Osteocyte (in vitro differentiated cells): ENCODE results near the gene FBXO41. TPM values are rescaled to one million over a fixed set of nuclear protein-coding genes. Genes with fewer than 3 reads are reported as not detected.

Experiments used
- DNase-seq: peaks from one replicate; pipeline ENCODE4 v3.0.0; 2021; ENCODE audit warnings: mixed read lengths; ENCODE audit not compliant: unreplicated experiment; ENCODE audit errors: extremely low spot score
- H3K27ac Mint-ChIP-seq: one replicate; pipeline ENCODE4 v1.8.0; 2021; ENCODE audit warnings: mild to moderate bottlenecking, mixed read lengths; ENCODE audit not compliant: unreplicated experiment
- H3K27me3 Mint-ChIP-seq: one replicate; pipeline ENCODE4 v1.8.0; 2021; ENCODE audit warnings: mixed read lengths; ENCODE audit not compliant: unreplicated experiment
- H3K36me3 Mint-ChIP-seq: one replicate; pipeline ENCODE4 v1.8.0; 2021; ENCODE audit warnings: mixed read lengths; ENCODE audit not compliant: unreplicated experiment
- H3K4me1 Mint-ChIP-seq: one replicate; pipeline ENCODE4 v1.8.0; 2021; ENCODE audit warnings: mixed read lengths; ENCODE audit not compliant: unreplicated experiment
- H3K4me3 Mint-ChIP-seq: one replicate; pipeline ENCODE4 v1.8.0; 2021; ENCODE audit warnings: mild to moderate bottlenecking, moderate library complexity, mixed read lengths; ENCODE audit not compliant: unreplicated experiment
- H3K9me3 Mint-ChIP-seq: one replicate; pipeline ENCODE4 v1.8.0; 2021; ENCODE audit warnings: mixed read lengths; ENCODE audit not compliant: unreplicated experiment
- total RNA-seq: library from RNA; stranded (reverse); gene quantifications from 2 replicates; pipeline ENCODE4 v1.2.1, GENCODE V29; 2021
- TF ChIP-seq, protein P1 (sequence below): fragments of 200-600 bp; sonication (generic); IDR thresholded peaks from 2 replicates; pipeline ENCODE4 v1.5.0; 2021; ENCODE audit warnings: antibody characterized with exemption, mild to moderate bottlenecking, moderate library complexity

Gene FBXO41
- total RNA-seq, 1 donor from 2014 or later: 1.6 TPM

DNA sequence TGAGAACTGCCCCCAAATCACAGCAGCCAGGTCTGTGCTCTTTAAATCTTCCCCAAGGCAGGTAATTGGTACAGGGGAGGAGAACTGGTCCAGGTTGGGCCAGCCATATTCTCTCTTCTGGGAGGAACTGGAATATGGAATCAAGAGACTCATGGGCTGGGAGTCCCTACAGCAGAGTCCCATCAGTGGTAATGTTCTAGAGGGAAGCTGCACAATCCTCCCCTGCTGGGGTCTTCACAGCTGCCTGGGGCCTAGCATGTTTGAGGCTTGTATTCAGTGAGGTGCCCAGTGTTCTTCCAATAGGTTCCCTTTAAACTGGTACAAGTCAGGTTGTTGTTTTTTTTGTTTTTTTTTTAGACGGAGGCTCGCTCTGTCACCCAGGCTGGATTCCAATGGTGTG is 30.2 kb upstream of the FBXO41 start:
- no peak overlapping the region for H3K27ac Mint-ChIP-seq
- TF ChIP-seq, protein P1, sequence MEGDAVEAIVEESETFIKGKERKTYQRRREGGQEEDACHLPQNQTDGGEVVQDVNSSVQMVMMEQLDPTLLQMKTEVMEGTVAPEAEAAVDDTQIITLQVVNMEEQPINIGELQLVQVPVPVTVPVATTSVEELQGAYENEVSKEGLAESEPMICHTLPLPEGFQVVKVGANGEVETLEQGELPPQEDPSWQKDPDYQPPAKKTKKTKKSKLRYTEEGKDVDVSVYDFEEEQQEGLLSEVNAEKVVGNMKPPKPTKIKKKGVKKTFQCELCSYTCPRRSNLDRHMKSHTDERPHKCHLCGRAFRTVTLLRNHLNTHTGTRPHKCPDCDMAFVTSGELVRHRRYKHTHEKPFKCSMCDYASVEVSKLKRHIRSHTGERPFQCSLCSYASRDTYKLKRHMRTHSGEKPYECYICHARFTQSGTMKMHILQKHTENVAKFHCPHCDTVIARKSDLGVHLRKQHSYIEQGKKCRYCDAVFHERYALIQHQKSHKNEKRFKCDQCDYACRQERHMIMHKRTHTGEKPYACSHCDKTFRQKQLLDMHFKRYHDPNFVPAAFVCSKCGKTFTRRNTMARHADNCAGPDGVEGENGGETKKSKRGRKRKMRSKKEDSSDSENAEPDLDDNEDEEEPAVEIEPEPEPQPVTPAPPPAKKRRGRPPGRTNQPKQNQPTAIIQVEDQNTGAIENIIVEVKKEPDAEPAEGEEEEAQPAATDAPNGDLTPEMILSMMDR: no peak
- DNase-seq: no peak
- H3K9me3 Mint-ChIP-seq: no peaks in the 10 kb centered on the region
- peaks cover 55% of the 10 kb centered on the region for H3K27me3 Mint-ChIP-seq
- H3K36me3 Mint-ChIP-seq: no peaks in the 10 kb centered on the region
- H3K4me3 Mint-ChIP-seq: no peak overlapping the region
- H3K4me1 Mint-ChIP-seq: no peaks in the 10 kb centered on the region

DNA sequence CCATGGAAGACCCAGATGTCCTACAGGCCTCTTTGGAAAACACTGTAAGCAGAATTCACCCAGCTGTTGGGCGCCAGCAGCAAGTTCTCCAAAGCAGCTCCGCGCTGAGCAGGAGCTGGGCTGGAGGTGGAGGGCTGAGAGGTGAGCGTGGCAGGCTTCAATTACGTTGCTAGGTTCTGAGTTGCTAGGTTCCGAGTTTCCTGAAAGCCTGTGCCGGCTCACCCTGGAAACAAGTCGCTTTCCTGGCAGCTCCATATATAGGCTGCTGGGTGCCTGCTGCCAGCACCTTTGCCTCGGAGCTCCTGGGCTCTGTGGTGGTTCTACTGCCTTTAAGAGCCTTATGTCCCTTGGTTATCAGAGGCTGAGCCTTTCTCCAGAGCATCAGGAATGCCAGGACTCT is 23.4 kb upstream of the FBXO41 start:
- peaks cover 62% of the 10 kb centered on the region for H3K27me3 Mint-ChIP-seq
- no peak for DNase-seq
- H3K36me3 Mint-ChIP-seq: no peaks in the 10 kb centered on the region
- H3K27ac Mint-ChIP-seq: no peak overlapping the region
- H3K4me3 Mint-ChIP-seq: no peak overlapping the region
- no peaks in the 10 kb centered on the region for H3K4me1 Mint-ChIP-seq
- H3K9me3 Mint-ChIP-seq: no peaks in the 10 kb centered on the region
- TF ChIP-seq, protein P1: no peak

DNA sequence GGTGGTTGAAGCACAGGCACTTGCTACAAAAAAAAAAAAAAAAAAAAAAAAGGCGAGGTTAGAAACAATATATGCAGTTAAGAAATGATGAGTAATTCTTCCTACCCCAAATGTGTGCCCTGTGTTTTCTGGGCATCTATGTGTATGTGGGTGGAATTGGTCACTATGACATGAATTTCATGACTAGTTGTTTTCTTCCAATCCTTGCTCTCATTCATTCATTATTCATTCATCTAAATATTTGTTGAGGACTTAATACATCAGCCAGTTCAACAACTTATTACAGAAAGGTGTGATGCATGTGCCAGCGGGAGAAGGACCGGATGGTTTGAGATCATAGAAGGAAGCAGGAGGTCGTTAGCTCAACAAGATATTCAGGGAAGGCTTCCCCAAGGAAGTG is 17.4 kb upstream of the FBXO41 start:
- H3K27me3 Mint-ChIP-seq: peaks cover 79% of the 10 kb centered on the region
- no peaks in the 10 kb centered on the region for H3K36me3 Mint-ChIP-seq
- no peak overlapping the region for H3K27ac Mint-ChIP-seq
- TF ChIP-seq, protein P1: no peak
- no peaks in the 10 kb centered on the region for H3K4me1 Mint-ChIP-seq
- H3K9me3 Mint-ChIP-seq: no peaks in the 10 kb centered on the region
- no peak overlapping the region for H3K4me3 Mint-ChIP-seq
- no peak for DNase-seq

DNA sequence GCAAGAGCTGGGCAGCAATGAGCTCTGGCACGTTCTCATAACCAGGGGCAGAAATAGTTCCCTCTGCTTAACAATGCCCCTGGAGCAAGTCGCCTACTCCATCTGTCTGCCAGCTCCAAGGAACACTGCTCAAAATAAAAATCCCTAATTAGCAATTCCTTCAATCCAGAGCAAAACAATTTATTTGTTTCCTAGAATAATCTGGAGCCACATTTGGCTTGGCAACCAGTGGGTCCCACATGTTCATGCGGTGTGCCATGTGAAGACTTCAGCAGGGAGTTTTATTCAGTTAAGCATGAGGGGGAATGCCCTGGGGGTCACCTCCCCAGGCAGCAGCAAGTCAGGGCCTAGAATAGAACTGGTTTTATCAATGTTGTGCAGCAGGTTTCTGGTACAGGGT is 16.6 kb upstream of the FBXO41 start:
- Mint-ChIP-seq H3K36me3 (no peaks in the 10 kb centered on the region), H3K27ac (no peak overlapping the region), H3K27me3 (peaks cover 82% of the 10 kb centered on the region), H3K9me3 (no peaks in the 10 kb centered on the region), H3K4me1 (no peaks in the 10 kb centered on the region), H3K4me3 (no peak overlapping the region)
- no peak for DNase-seq
- TF ChIP-seq, protein P1: no peak

DNA sequence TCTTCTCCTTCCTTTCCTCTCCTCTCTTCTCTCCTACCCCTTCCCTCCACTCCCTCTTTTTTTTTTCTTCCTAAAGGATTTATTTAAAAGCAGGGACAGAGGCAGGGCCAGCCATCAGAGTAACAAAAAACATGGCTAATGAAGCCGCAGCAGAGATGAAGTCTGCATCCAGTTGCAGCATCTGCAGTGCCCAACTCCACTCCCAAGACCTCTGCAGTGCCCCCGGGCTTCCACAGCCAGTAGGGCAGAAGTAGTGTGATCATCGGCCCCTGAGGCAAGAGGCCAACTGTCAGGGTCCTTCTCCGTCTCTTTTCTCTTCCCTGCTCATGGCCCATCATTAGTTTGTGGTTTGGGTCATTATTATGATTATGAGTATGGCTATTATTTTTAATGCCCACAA is 13.3 kb upstream of the FBXO41 start:
- Mint-ChIP-seq H3K4me1 (peaks cover 2% of the 10 kb centered on the region), H3K27ac (no peak overlapping the region), H3K36me3 (no peaks in the 10 kb centered on the region), H3K9me3 (no peaks in the 10 kb centered on the region), H3K27me3 (peaks cover 80% of the 10 kb centered on the region), H3K4me3 (no peak overlapping the region)
- TF ChIP-seq, protein P1: no peak
- DNase-seq: no peak
